ENCODE data around the gene GOLGB1. TPM values are rescaled to one million over a fixed set of nuclear protein-coding genes. Genes with fewer than 3 reads are reported as not detected.

Gene GOLGB1
- total and polyA plus RNA-seq, 2 experiments from 2014 or later = 40.2 to 70.2 TPM

GRCh38 chr3:121735047-121735696 lies 14.4 kb downstream of the GOLGB1 start:
- Histone ChIP-seq H3K27me3 (no peaks in the 10 kb centered on the region), H4K20me1 (ENCODE audit: insufficient read depth, poor library complexity, severe bottlenecking) (peaks cover 72% of the 10 kb centered on the region), H3K27ac (no peak overlapping the region), H3K4me1 (ENCODE audit: insufficient read depth) (peaks cover 6% of the 10 kb centered on the region), H2AFZ (no peak overlapping the region), H3K9me3 (ENCODE audit: low read depth) (no peaks in the 10 kb centered on the region), H3K4me3 (no peak overlapping the region), H3K9me2 (replicated peaks; ENCODE audit: insufficient read depth) (no peaks in the 10 kb centered on the region), H3K79me2 (peaks cover 98% of the 10 kb centered on the region), H3K4me2 (no peak overlapping the region), H3K36me3 (replicated peaks; ENCODE audit: insufficient read depth, low read depth) (no peaks in the 10 kb centered on the region)
- TF ChIP-seq EZH2phosphoT487 (IDR thresholded peaks at IDR 0.05; ENCODE audit: low read depth, severe bottlenecking, unreplicated experiment) (no peak), CTCF (IDR thresholded peaks at IDR 0.05; ENCODE audit: poor library complexity) (no peak), EZH2 (IDR thresholded peaks at IDR 0.05; ENCODE audit: borderline replicate concordance) (no peak)
- DNase-seq (ENCODE audit: low spot score) = no peak

GRCh38 chr3:121730940-121731687 lies 18.4 kb downstream of the GOLGB1 start:
- Histone ChIP-seq H3K27me3 (no peaks in the 10 kb centered on the region), H2AFZ (no peak overlapping the region), H3K9me2 (replicated peaks; ENCODE audit: insufficient read depth) (no peaks in the 10 kb centered on the region), H3K27ac (no peak overlapping the region), H4K20me1 (ENCODE audit: insufficient read depth, poor library complexity, severe bottlenecking) (peaks cover 36% of the 10 kb centered on the region), H3K4me1 (ENCODE audit: insufficient read depth) (peaks cover 6% of the 10 kb centered on the region), H3K9me3 (ENCODE audit: low read depth) (no peaks in the 10 kb centered on the region), H3K4me3 (no peak overlapping the region), H3K36me3 (replicated peaks; ENCODE audit: insufficient read depth, low read depth) (no peaks in the 10 kb centered on the region), H3K4me2 (no peak overlapping the region), H3K79me2 (peaks cover 67% of the 10 kb centered on the region)
- no peak for DNase-seq (ENCODE audit: low spot score)
- no peak for TF ChIP-seq EZH2phosphoT487 (IDR thresholded peaks at IDR 0.05; ENCODE audit: low read depth, severe bottlenecking, unreplicated experiment)
- TF ChIP-seq EZH2 (IDR thresholded peaks at IDR 0.05; ENCODE audit: borderline replicate concordance) = no peak
- no peak for TF ChIP-seq CTCF (IDR thresholded peaks at IDR 0.05; ENCODE audit: poor library complexity)
- WGBS (ENCODE audit: low lambda C conversion rate, missing lambda C conversion rate) = 78% methylated on average over 8 of the region's 8 CpGs

- Histone ChIP-seq H3K9me3 (ENCODE audit: low read depth) (no peaks in the 10 kb centered on the region), H2AFZ (no peak overlapping the region), H3K79me2 (no peaks in the 10 kb centered on the region), H3K4me3 (no peak overlapping the region), H4K20me1 (ENCODE audit: insufficient read depth, poor library complexity, severe bottlenecking) (no peaks in the 10 kb centered on the region), H3K27ac (no peak overlapping the region), H3K4me1 (ENCODE audit: insufficient read depth) (no peaks in the 10 kb centered on the region), H3K36me3 (replicated peaks; ENCODE audit: insufficient read depth, low read depth) (peaks cover 23% of the 10 kb centered on the region), H3K9me2 (replicated peaks; ENCODE audit: insufficient read depth) (no peaks in the 10 kb centered on the region), H3K27me3 (no peaks in the 10 kb centered on the region), H3K4me2 (no peak overlapping the region)
- TF ChIP-seq EZH2 (IDR thresholded peaks at IDR 0.05; ENCODE audit: borderline replicate concordance) = no peak
- TF ChIP-seq CTCF (IDR thresholded peaks at IDR 0.05; ENCODE audit: poor library complexity) = no peak
- WGBS (ENCODE audit: low lambda C conversion rate, missing lambda C conversion rate) = 96% methylated on average over 1 of the region's 1 CpG
- DNase-seq (ENCODE audit: low spot score) = no peak
Measured at GRCh38 chr3:121724130-121724529, 25.4 kb downstream of the GOLGB1 start.
